Measurements from ENCODE around the gene ZNF699. TPM values are rescaled to one million over a fixed set of nuclear protein-coding genes. Genes with fewer than 3 reads are reported as not detected.
A peak's percentile ranks its signal among the peaks of the same experiment; 100 is the strongest.

Gene ZNF699
- total and polyA plus RNA-seq, 2 of the 13 experiments (the other 11 are each of a cell fraction or from before 2014, with no cell fraction given) = 0.33 to 2.2 TPM

GRCh38 chr19:9323919-9324583 is 14.4 kb upstream of the ZNF699 start, which contains the start of gene ZNF559:
Gene ZNF559 (plus strand): TSS chr19:9324179. CDS start chr19:9338550, 14,371 bp downstream.
- Histone ChIP-seq H3K36me3 (replicated peaks in 1 of 2; ENCODE audit: control insufficient read depth in 1 of 2, insufficient read depth in 2 of 2, low read length in 2 of 2) (0 out of 5 replicates have a peak, but pooled peaks cover 0 to 3% of the 10 kb centered on the region in 2 experiments), H3K27ac (ENCODE audit: extremely low read length, insufficient read depth, low read length) (peak within 1 kb of the TSS; percentile 74), H3K9me3 (ENCODE audit: low read length) (peaks cover 20% of the 10 kb centered on the region), H3K27me3 (ENCODE audit: control insufficient read depth in 1 of 2, insufficient read depth in 2 of 2, low read length in 2 of 2) (no peaks in the 10 kb centered on the region), H3K4me3 (replicated peaks in 1 of 3; ENCODE audit: insufficient read depth in 1 of 3, low read depth in 2 of 3, low read length in 3 of 3) (peak within 1 kb of the TSS; percentile 52 to 74 (median 64); a peak in 5 of 6 replicates), H3K4me2 (ENCODE audit: low read depth, low read length) (peak within 1 kb of the TSS; percentile 84), H3K9ac (ENCODE audit: insufficient read depth, low read depth, low read length) (peak within 1 kb of the TSS; percentile 72), H3K79me2 (ENCODE audit: insufficient read depth, low read length) (no peaks in the 10 kb centered on the region), H2AFZ (ENCODE audit: low read length) (peak within 1 kb of the TSS; percentile 82), H3K4me1 (ENCODE audit: insufficient read depth, low read length) (0 out of 2 replicates have a peak, but pooled peaks cover 10% of the 10 kb centered on the region), H4K20me1 (ENCODE audit: insufficient read depth, low read length) (no peaks in the 10 kb centered on the region)
- peak; percentile 85 for DNase-seq (ENCODE audit: low spot score)
- FAIRE-seq = peak; percentile 39
- 20% methylated on average over 42 of the region's 48 CpGs for WGBS (ENCODE audit: low lambda C conversion rate)
- POLR2A ChIA-PET = interaction anchor here (0.8 kb wide), 1 partner anchor 111 kb away, joined by 3 read pairs; the partner anchor contains the start of gene ZNF266
- in situ Hi-C loops (cut with HindIII; ENCODE audit: extremely low pct_ligation_motif_present, low pct_unique_long_range_greater_than_20kb) = no loop called here
- CTCF ChIA-PET (ENCODE audit: low intra/inter-chr PET ratio, low total read pairs) = no interaction called here
- no TSS peak for BruUV-seq (replicated peaks)
- ATAC-seq = peak; percentile 96
- intact Hi-C loops (cut with micrococcal nuclease; ENCODE audit: unreplicated experiment) = loop anchor here (1.0 kb wide), 1 partner anchor 214 kb away; the partner anchor contains the start of gene ZNF426
- no peak for TF ChIP-seq TGIF2 (CRISPR knock-in tag; IDR thresholded peaks at IDR 0.05)
- TF ChIP-seq ZNF331 (CRISPR knock-in tag; IDR thresholded peaks at IDR 0.05) = no peak
- no peak for TF ChIP-seq ZFP1 (CRISPR knock-in tag; IDR thresholded peaks at IDR 0.05)
- TF ChIP-seq PRMT3 (CRISPR knock-in tag; IDR thresholded peaks at IDR 0.05; ENCODE audit: borderline replicate concordance, low read depth) = no peak
- no peak for TF ChIP-seq ZNF703 (CRISPR knock-in tag; IDR thresholded peaks at IDR 0.05; ENCODE audit: borderline replicate concordance)
- TF ChIP-seq, protein P1, sequence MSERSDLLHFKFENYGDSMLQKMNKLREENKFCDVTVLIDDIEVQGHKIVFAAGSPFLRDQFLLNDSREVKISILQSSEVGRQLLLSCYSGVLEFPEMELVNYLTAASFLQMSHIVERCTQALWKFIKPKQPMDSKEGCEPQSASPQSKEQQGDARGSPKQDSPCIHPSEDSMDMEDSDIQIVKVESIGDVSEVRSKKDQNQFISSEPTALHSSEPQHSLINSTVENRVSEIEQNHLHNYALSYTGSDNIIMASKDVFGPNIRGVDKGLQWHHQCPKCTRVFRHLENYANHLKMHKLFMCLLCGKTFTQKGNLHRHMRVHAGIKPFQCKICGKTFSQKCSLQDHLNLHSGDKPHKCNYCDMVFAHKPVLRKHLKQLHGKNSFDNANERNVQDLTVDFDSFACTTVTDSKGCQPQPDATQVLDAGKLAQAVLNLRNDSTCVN (CRISPR knock-in tag; IDR thresholded peaks at IDR 0.05; ENCODE audit: borderline replicate concordance) = no peak
- TF ChIP-seq SAP130 (CRISPR knock-in tag; IDR thresholded peaks at IDR 0.05; ENCODE audit: low read depth) = peak; percentile 67
- TF ChIP-seq GMEB2 (CRISPR knock-in tag; IDR thresholded peaks at IDR 0.05; ENCODE audit: low read depth) = no peak
- TF ChIP-seq, protein P2, sequence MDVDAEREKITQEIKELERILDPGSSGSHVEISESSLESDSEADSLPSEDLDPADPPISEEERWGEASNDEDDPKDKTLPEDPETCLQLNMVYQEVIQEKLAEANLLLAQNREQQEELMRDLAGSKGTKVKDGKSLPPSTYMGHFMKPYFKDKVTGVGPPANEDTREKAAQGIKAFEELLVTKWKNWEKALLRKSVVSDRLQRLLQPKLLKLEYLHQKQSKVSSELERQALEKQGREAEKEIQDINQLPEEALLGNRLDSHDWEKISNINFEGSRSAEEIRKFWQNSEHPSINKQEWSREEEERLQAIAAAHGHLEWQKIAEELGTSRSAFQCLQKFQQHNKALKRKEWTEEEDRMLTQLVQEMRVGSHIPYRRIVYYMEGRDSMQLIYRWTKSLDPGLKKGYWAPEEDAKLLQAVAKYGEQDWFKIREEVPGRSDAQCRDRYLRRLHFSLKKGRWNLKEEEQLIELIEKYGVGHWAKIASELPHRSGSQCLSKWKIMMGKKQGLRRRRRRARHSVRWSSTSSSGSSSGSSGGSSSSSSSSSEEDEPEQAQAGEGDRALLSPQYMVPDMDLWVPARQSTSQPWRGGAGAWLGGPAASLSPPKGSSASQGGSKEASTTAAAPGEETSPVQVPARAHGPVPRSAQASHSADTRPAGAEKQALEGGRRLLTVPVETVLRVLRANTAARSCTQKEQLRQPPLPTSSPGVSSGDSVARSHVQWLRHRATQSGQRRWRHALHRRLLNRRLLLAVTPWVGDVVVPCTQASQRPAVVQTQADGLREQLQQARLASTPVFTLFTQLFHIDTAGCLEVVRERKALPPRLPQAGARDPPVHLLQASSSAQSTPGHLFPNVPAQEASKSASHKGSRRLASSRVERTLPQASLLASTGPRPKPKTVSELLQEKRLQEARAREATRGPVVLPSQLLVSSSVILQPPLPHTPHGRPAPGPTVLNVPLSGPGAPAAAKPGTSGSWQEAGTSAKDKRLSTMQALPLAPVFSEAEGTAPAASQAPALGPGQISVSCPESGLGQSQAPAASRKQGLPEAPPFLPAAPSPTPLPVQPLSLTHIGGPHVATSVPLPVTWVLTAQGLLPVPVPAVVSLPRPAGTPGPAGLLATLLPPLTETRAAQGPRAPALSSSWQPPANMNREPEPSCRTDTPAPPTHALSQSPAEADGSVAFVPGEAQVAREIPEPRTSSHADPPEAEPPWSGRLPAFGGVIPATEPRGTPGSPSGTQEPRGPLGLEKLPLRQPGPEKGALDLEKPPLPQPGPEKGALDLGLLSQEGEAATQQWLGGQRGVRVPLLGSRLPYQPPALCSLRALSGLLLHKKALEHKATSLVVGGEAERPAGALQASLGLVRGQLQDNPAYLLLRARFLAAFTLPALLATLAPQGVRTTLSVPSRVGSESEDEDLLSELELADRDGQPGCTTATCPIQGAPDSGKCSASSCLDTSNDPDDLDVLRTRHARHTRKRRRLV (CRISPR knock-in tag; IDR thresholded peaks at IDR 0.05) = no peak
- no peak; a peak in 1 of 4 replicates for TF ChIP-seq POLR2A (IDR thresholded peaks at IDR 0.05; ENCODE audit: insufficient read depth in 1 of 2, low read depth in 2 of 2, low read length in 2 of 2)
- no peak for TF ChIP-seq MIXL1 (CRISPR knock-in tag; IDR thresholded peaks at IDR 0.05)
- TF ChIP-seq MYPOP (CRISPR knock-in tag; IDR thresholded peaks at IDR 0.05) = no peak
- no peak for TF ChIP-seq ZNF432 (CRISPR knock-in tag; IDR thresholded peaks at IDR 0.05; ENCODE audit: borderline replicate concordance)
